ENCODE measurements around the gene GMDS. TPM values are rescaled to one million over a fixed set of nuclear protein-coding genes. Genes with fewer than 3 reads are reported as not detected.

Gene GMDS
- total RNA-seq, 1 experiment from 2014 or later: 31.1 TPM

- Mint-ChIP-seq H3K36me3 (ENCODE audit: insufficient read depth, unreplicated experiment) (no peaks in the 10 kb centered on the region), H3K27me3 (ENCODE audit: insufficient read depth, unreplicated experiment) (no peaks in the 10 kb centered on the region), H3K4me3 (ENCODE audit: unreplicated experiment) (no peak overlapping the region), H3K4me1 (ENCODE audit: low read depth, unreplicated experiment) (no peaks in the 10 kb centered on the region), H3K27ac (ENCODE audit: unreplicated experiment) (no peak overlapping the region), H3K9me3 (ENCODE audit: unreplicated experiment) (no peaks in the 10 kb centered on the region)
- DNase-seq: no peak
- ChIA-PET POLR2A (no interaction called here), CTCF (no interaction called here)
- H3K27me3 ChIP-seq (replicated peaks; ENCODE audit: control insufficient read depth, insufficient read depth, low read length): no peaks in the 10 kb centered on the region
- H3K9me3 ChIP-seq: no peaks in the 10 kb centered on the region
- no peak for TF ChIP-seq CTCF (IDR thresholded peaks at IDR 0.05; ENCODE audit: insufficient read depth in 1 of 2, low read depth in 1 of 2, low read length in 1 of 2, severe bottlenecking in 1 of 2, unreplicated experiment in 1 of 2)
- BruUV-seq (replicated peaks): no TSS peak
- H3K4me3 ChIP-seq (ENCODE audit: low read depth, low read length): no peak overlapping the region
- H3K36me3 ChIP-seq (ENCODE audit: control insufficient read depth, insufficient read depth, low read length): no peaks in the 10 kb centered on the region
- H3K4me1 ChIP-seq: no peaks in the 10 kb centered on the region
- intact Hi-C loops (cut with micrococcal nuclease; ENCODE audit: unreplicated experiment): no loop called here
Measured at GRCh38 chr6:2120912-2121311, 124.5 kb downstream of the GMDS start.

- no peak overlapping the region for H3K4me3 Mint-ChIP-seq (ENCODE audit: unreplicated experiment)
- POLR2A ChIA-PET: no interaction called here
- no peaks in the 10 kb centered on the region for H3K36me3 Mint-ChIP-seq (ENCODE audit: insufficient read depth, unreplicated experiment)
- H3K27me3 Mint-ChIP-seq (ENCODE audit: insufficient read depth, unreplicated experiment): no peaks in the 10 kb centered on the region
- no peaks in the 10 kb centered on the region for H3K9me3 Mint-ChIP-seq (ENCODE audit: unreplicated experiment)
- no peak overlapping the region for H3K4me3 ChIP-seq (ENCODE audit: low read depth, low read length)
- no peak for DNase-seq
- H3K27ac Mint-ChIP-seq (ENCODE audit: unreplicated experiment): no peak overlapping the region
- 0 out of 2 replicates have a peak, but pooled peaks cover 2% of the 10 kb centered on the region for H3K9me3 ChIP-seq
- BruUV-seq (replicated peaks): no TSS peak
- H3K27me3 ChIP-seq (replicated peaks; ENCODE audit: control insufficient read depth, insufficient read depth, low read length): no peaks in the 10 kb centered on the region
- H3K4me1 Mint-ChIP-seq (ENCODE audit: low read depth, unreplicated experiment): no peaks in the 10 kb centered on the region
- no peaks in the 10 kb centered on the region for H3K4me1 ChIP-seq
- intact Hi-C loops (cut with micrococcal nuclease; ENCODE audit: unreplicated experiment): no loop called here
- H3K36me3 ChIP-seq (ENCODE audit: control insufficient read depth, insufficient read depth, low read length): no peaks in the 10 kb centered on the region
- TF ChIP-seq CTCF (IDR thresholded peaks at IDR 0.05; ENCODE audit: insufficient read depth in 1 of 2, low read depth in 1 of 2, low read length in 1 of 2, severe bottlenecking in 1 of 2, unreplicated experiment in 1 of 2): no peak
- CTCF ChIA-PET: no interaction called here
Measured at GRCh38 chr6:2119275-2119674, 126.1 kb downstream of the GMDS start.

DNA sequence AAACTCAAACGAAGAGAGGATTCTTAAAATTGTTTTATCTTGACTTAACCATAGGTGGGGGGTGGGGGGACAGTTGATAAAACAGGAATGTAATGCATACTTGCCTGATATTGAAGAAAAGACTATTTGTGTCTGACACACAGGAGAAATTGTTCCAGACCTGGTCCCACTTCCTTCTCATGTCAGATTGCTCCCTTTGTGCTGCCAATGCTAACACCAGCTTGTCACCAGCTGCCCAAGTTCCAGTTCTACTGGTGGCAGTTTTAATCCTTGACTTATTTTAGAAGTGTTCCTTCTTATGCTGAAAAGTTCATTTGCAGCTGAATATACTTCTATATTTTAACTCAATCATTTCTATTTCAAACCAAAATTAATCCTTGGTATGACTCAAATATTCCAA, 127.3 kb downstream of the GMDS start:
- no peak overlapping the region for H3K4me3 Mint-ChIP-seq (ENCODE audit: unreplicated experiment)
- DNase-seq: no peak
- H3K9me3 Mint-ChIP-seq (ENCODE audit: unreplicated experiment): no peaks in the 10 kb centered on the region
- Histone ChIP-seq H3K27me3 (replicated peaks; ENCODE audit: control insufficient read depth, insufficient read depth, low read length) (no peaks in the 10 kb centered on the region), H3K9me3 (0 out of 2 replicates have a peak, but pooled peaks cover 2% of the 10 kb centered on the region), H3K4me1 (no peaks in the 10 kb centered on the region), H3K4me3 (ENCODE audit: low read depth, low read length) (no peak overlapping the region), H3K36me3 (ENCODE audit: control insufficient read depth, insufficient read depth, low read length) (no peaks in the 10 kb centered on the region)
- H3K27me3 Mint-ChIP-seq (ENCODE audit: insufficient read depth, unreplicated experiment): no peaks in the 10 kb centered on the region
- H3K36me3 Mint-ChIP-seq (ENCODE audit: insufficient read depth, unreplicated experiment): no peaks in the 10 kb centered on the region
- POLR2A ChIA-PET: no interaction called here
- H3K27ac Mint-ChIP-seq (ENCODE audit: unreplicated experiment): no peak overlapping the region
- peaks cover 8% of the 10 kb centered on the region for H3K4me1 Mint-ChIP-seq (ENCODE audit: low read depth, unreplicated experiment)
- CTCF ChIA-PET: no interaction called here
- no peak for TF ChIP-seq CTCF (IDR thresholded peaks at IDR 0.05; ENCODE audit: insufficient read depth in 1 of 2, low read depth in 1 of 2, low read length in 1 of 2, severe bottlenecking in 1 of 2, unreplicated experiment in 1 of 2)
- BruUV-seq (replicated peaks): no TSS peak
- intact Hi-C loops (cut with micrococcal nuclease; ENCODE audit: unreplicated experiment): no loop called here

Measured in Caco-2 (cell line).